Transverse colon (tissue), 4 donors: Measurements from ENCODE around the gene SCD. TPM values are rescaled to one million over a fixed set of nuclear protein-coding genes. Genes with fewer than 3 reads are reported as not detected.

ENCODE experiments used
- DNase-seq: peaks from one replicate; pipeline ENCODE4 v3.0.0-alpha.2; 2019
- H3K27ac ChIP-seq, 4 donors: fragments of 200-600 bp; sonication (generic); 2 replicates each; pipeline ENCODE4 v1.5.1; 2016 to 2018; ENCODE audit warnings: inconsistent platforms in 4 of 4
- H3K27me3 ChIP-seq: fragments of 200-600 bp; sonication (generic); 2 replicates; pipeline ENCODE4 v1.5.1; 2017; ENCODE audit warnings: inconsistent platforms
- H3K36me3 ChIP-seq, 4 donors: fragments of 200-600 bp; sonication (generic); 2 replicates each; pipeline ENCODE4 v1.5.1; 2017 to 2019; ENCODE audit warnings: inconsistent platforms in 4 of 4
- H3K4me1 ChIP-seq, 4 donors: fragments of 200-600 bp; sonication (generic); 2 replicates each; pipeline ENCODE4 v1.5.1; 2017 to 2020; ENCODE audit warnings: inconsistent platforms in 4 of 4
- H3K4me3 ChIP-seq, 4 donors: fragments of 200-600 bp; sonication (generic); 1 replicate in 1 of 4; 2 replicates in 3 of 4; pipeline versions ENCODE4 v1.5.1 to v1.6.1; 2017 to 2019; ENCODE audit warnings: inconsistent platforms in 4 of 4
- H3K9me3 ChIP-seq, 2 donors: fragments of 200-600 bp; sonication (generic); 2 replicates each; pipeline ENCODE4 v1.5.1; 2017 to 2019; ENCODE audit warnings: inconsistent platforms in 2 of 2
- CTCF ChIP-seq, 5 experiments: fragments of 200-600 bp in 3 of 5; fragments of 450-650 bp in 2 of 5; sonication (generic) in 3 of 5; IDR thresholded peaks; 1 replicate in 2 of 5; 2 replicates in 3 of 5; pipeline ENCODE4 v1.5.1; 2016 to 2017; ENCODE audit warnings: antibody characterized with exemption in 5 of 5, inconsistent platforms in 3 of 5, mild to moderate bottlenecking in 2 of 5, moderate library complexity in 1 of 5
- EP300 ChIP-seq: sonication (generic); formaldehyde crosslinking; IDR thresholded peaks from one replicate; pipeline ENCODE4 v1.6.1; 2017; ENCODE audit warnings: antibody characterized with exemption, low read depth
- POLR2A ChIP-seq: fragments of 450-650 bp; IDR thresholded peaks from one replicate; pipeline ENCODE4 v1.6.1; 2016; ENCODE audit warnings: antibody characterized with exemption, mild to moderate bottlenecking, moderate library complexity
- POLR2AphosphoS5 ChIP-seq, 3 donors: sonication (generic); formaldehyde crosslinking; IDR thresholded peaks; one replicate each; pipeline ENCODE4 v1.6.1; 2016; ENCODE audit warnings: antibody characterized with exemption in 3 of 3
- WGBS, 2 donors: methylation state at CpG; one replicate each; pipeline ENCODE4 v1.1.5; 2018; ENCODE audit warnings: low coverage in 1 of 2; 5-methylcytosine and 5-hydroxymethylcytosine counted together
- in situ Hi-C, 4 donors: fragments of 200-750 bp; cut with MboI; loops; one replicate each; pipeline versions ENCODE4 v1.15.0 to v1.15.1; 2017; ENCODE audit warnings: low sequenced_read_pairs in 3 of 4, low pct_ligation_motif_present in 1 of 4, low pct_unique_long_range_greater_than_20kb in 1 of 4
- intact Hi-C: fragments of 100-400 bp; cut with DNase I; formaldehyde crosslinking; loops from one replicate; pipeline ENCODE4 v1.15.1; 2023; ENCODE audit warnings: low total_unique reads
- total RNA-seq, 4 donors: library from RNA; depleted of rRNA; stranded (reverse); fragments of >200 nt; gene quantifications; one replicate each; pipeline ENCODE4 v1.1.0, GENCODE V29; 2016

SCD gene
- total RNA-seq, 4 donors from 2014 or later, result 9.2 to 62.1 (median 21.8) TPM

- intact Hi-C loops (no loop called here), in situ Hi-C loops (no loop called here)
- Histone ChIP-seq H3K9me3 (no peaks in the 10 kb centered on the region), H3K4me3 (no peak overlapping the region), H3K27ac (no peak overlapping the region), H3K27me3 (peaks cover 31% of the 10 kb centered on the region), H3K4me1 (no peaks in the 10 kb centered on the region), H3K36me3 (no peaks in the 10 kb centered on the region)
- DNase-seq, result no peak
- TF ChIP-seq CTCF (IDR thresholded peaks at IDR 0.05) (no peak), EP300 (no peak), POLR2AphosphoS5 (IDR thresholded peaks at IDR 0.05) (no peak), POLR2A (no peak)
- 75 to 77% methylated on average over 1 to 3 of the region's 3 CpGs for WGBS, 2 donors
These were observed 42.6 kb upstream of the SCD start for GRCh38 chr10:100304414-100304813.

GRCh38 chr10:100306861-100307260 is 40.2 kb upstream of the SCD start:
- H3K9me3 ChIP-seq, result no peaks in the 10 kb centered on the region
- peaks cover 45% of the 10 kb centered on the region for H3K27me3 ChIP-seq
- intact Hi-C loops (no loop called here), in situ Hi-C loops (no loop called here)
- TF ChIP-seq POLR2AphosphoS5 (IDR thresholded peaks at IDR 0.05), result no peak
- TF ChIP-seq CTCF (IDR thresholded peaks at IDR 0.05), result no peak
- TF ChIP-seq EP300, result no peak
- no peak for TF ChIP-seq POLR2A
- H3K4me3 ChIP-seq, result no peak overlapping the region
- H3K36me3 ChIP-seq, result no peaks in the 10 kb centered on the region
- DNase-seq, result no peak
- 86 to 89% methylated on average over 4 to 5 of the region's 5 CpGs for WGBS, 2 donors
- no peaks in the 10 kb centered on the region for H3K4me1 ChIP-seq
- H3K27ac ChIP-seq, result no peak overlapping the region

- in situ Hi-C loops, result no loop called here
- WGBS, 2 donors, result 82 to 88% methylated on average over 1 to 3 of the region's 3 CpGs
These were observed 39.3 kb upstream of the SCD start for GRCh38 chr10:100307684-100308083.

GRCh38 chr10:100311298-100311697 is 35.7 kb upstream of the SCD start:
- no peaks in the 10 kb centered on the region for H3K4me1 ChIP-seq
- no peak for TF ChIP-seq POLR2AphosphoS5 (IDR thresholded peaks at IDR 0.05)
- no peak for TF ChIP-seq EP300
- no peak for TF ChIP-seq CTCF (IDR thresholded peaks at IDR 0.05)
- no peak for TF ChIP-seq POLR2A
- in situ Hi-C loops, result no loop called here
- no peak for DNase-seq
- WGBS, 2 donors, result 68 to 72% methylated on average over 3 to 4 of the region's 4 CpGs
- H3K27ac ChIP-seq, result no peak overlapping the region
- intact Hi-C loops, result no loop called here
- no peak overlapping the region for H3K4me3 ChIP-seq
- H3K36me3 ChIP-seq, result no peaks in the 10 kb centered on the region
- H3K9me3 ChIP-seq, result no peaks in the 10 kb centered on the region
- peaks cover 45% of the 10 kb centered on the region for H3K27me3 ChIP-seq

More at GRCh38 chr10:100307684-100308083, 39.3 kb upstream of the SCD start:
- no peak overlapping the region for H3K27ac ChIP-seq
- no peaks in the 10 kb centered on the region for H3K9me3 ChIP-seq
- H3K4me1 ChIP-seq, result no peaks in the 10 kb centered on the region
- H3K4me3 ChIP-seq, result no peak overlapping the region
- peaks cover 53% of the 10 kb centered on the region for H3K27me3 ChIP-seq
- intact Hi-C loops, result no loop called here
- DNase-seq, result no peak
- TF ChIP-seq EP300, result no peak
- H3K36me3 ChIP-seq, result no peaks in the 10 kb centered on the region

GRCh38 chr10:100315615-100316014 is 31.4 kb upstream of the SCD start:
- WGBS, 2 donors, result 65 to 73% methylated on average over 3 to 4 of the region's 4 CpGs

More at GRCh38 chr10:100315615-100316014, 31.4 kb upstream of the SCD start:
- no peaks in the 10 kb centered on the region for H3K9me3 ChIP-seq
- H3K4me3 ChIP-seq, result no peak overlapping the region
- TF ChIP-seq EP300 (no peak), CTCF (IDR thresholded peaks at IDR 0.05) (no peak), POLR2AphosphoS5 (IDR thresholded peaks at IDR 0.05) (no peak), POLR2A (no peak)
- H3K4me1 ChIP-seq, result no peaks in the 10 kb centered on the region
- intact Hi-C loops, result no loop called here
- H3K27me3 ChIP-seq, result peaks cover 77% of the 10 kb centered on the region
- in situ Hi-C loops, result no loop called here
- no peak for DNase-seq
- no peak overlapping the region for H3K27ac ChIP-seq
- no peaks in the 10 kb centered on the region for H3K36me3 ChIP-seq
